Liver (tissue), 9 donors: Measurements from ENCODE around the gene DHRSX. TPM values are rescaled to one million over a fixed set of nuclear protein-coding genes. Genes with fewer than 3 reads are reported as not detected.

Experiments
- DNase-seq: peaks from one replicate; pipeline ENCODE4 v3.0.0-alpha.2; 2017; ENCODE audit warnings: low spot score
- H3K27ac ChIP-seq, 2 donors: one replicate each; pipeline ENCODE4 v1.7.0; 2013; ENCODE audit warnings: inconsistent platforms in 2 of 2, low read length in 2 of 2, control low read depth in 1 of 2, low read depth in 1 of 2, mild to moderate bottlenecking in 1 of 2
- H3K27me3 ChIP-seq, 4 donors: one replicate each; pipeline versions ENCODE4 v1.6.1 to v1.7.0; 2013; ENCODE audit warnings: low read length in 3 of 4, inconsistent platforms in 1 of 4, mild to moderate bottlenecking in 1 of 4, moderate library complexity in 1 of 4; ENCODE audit not compliant: control insufficient read depth in 4 of 4, insufficient read depth in 4 of 4
- H3K36me3 ChIP-seq, 4 donors: one replicate each; pipeline versions ENCODE4 v1.6.1 to v1.7.0; 2013; ENCODE audit warnings: low read length in 3 of 4, mild to moderate bottlenecking in 3 of 4, low read depth in 1 of 4, moderate library complexity in 1 of 4; ENCODE audit not compliant: control insufficient read depth in 4 of 4, insufficient read depth in 3 of 4
- H3K4me1 ChIP-seq, 4 donors: one replicate each; pipeline versions ENCODE4 v1.6.1 to v1.7.0; 2013; ENCODE audit warnings: low read length in 3 of 4, mild to moderate bottlenecking in 3 of 4, moderate library complexity in 1 of 4; ENCODE audit not compliant: control insufficient read depth in 4 of 4, insufficient read depth in 4 of 4
- H3K4me3 ChIP-seq, 3 donors: one replicate each; pipeline versions ENCODE4 v1.6.1 to v1.7.0; 2013; ENCODE audit warnings: low read length in 3 of 3, control low read depth in 1 of 3, low read depth in 1 of 3, mild to moderate bottlenecking in 1 of 3
- H3K9ac ChIP-seq, 2 donors: one replicate each; pipeline ENCODE4 v1.7.0; 2013; ENCODE audit warnings: low read length in 2 of 2, mild to moderate bottlenecking in 2 of 2, moderate library complexity in 2 of 2, control low read depth in 1 of 2, low read depth in 1 of 2
- H3K9me3 ChIP-seq, 4 donors: one replicate each; pipeline versions ENCODE4 v1.6.1 to v1.7.0; 2013; ENCODE audit warnings: low read length in 3 of 4; ENCODE audit not compliant: control insufficient read depth in 4 of 4
- ATF3 ChIP-seq: IDR thresholded peaks from 2 replicates; pipeline ENCODE4 v1.6.1; 2016; ENCODE audit warnings: antibody characterized with exemption
- EGR1 ChIP-seq, 2 donors: IDR thresholded peaks; 2 replicates each; pipeline ENCODE4 v1.6.1; 2016 to 2018; ENCODE audit warnings: antibody characterized with exemption in 2 of 2, low read depth in 2 of 2
- FOXA1 ChIP-seq: IDR thresholded peaks from 2 replicates; pipeline ENCODE4 v1.6.1; 2016; ENCODE audit warnings: antibody characterized with exemption
- FOXA2 ChIP-seq: IDR thresholded peaks from 2 replicates; pipeline ENCODE4 v1.6.1; 2016; ENCODE audit warnings: antibody characterized with exemption
- GABPA ChIP-seq, 2 donors: IDR thresholded peaks in 1 of 2; conservative IDR thresholded peaks in 1 of 2; 2 replicates each; pipeline ENCODE4 v1.6.1; 2016; ENCODE audit warnings: antibody characterized with exemption in 2 of 2, mild to moderate bottlenecking in 1 of 2, moderate library complexity in 1 of 2
- HNF4A ChIP-seq, 2 donors: conservative IDR thresholded peaks; 2 replicates each; pipeline ENCODE4 v1.6.1; 2016; ENCODE audit warnings: antibody characterized with exemption in 2 of 2, mild to moderate bottlenecking in 2 of 2
- HNF4G ChIP-seq: IDR thresholded peaks from 2 replicates; pipeline ENCODE4 v1.6.1; 2016; ENCODE audit warnings: antibody characterized with exemption
- JUND ChIP-seq, 2 donors: IDR thresholded peaks; 2 replicates each; pipeline ENCODE4 v1.6.1; 2016; ENCODE audit warnings: antibody characterized with exemption in 2 of 2
- NR2F2 ChIP-seq: IDR thresholded peaks from 2 replicates; pipeline ENCODE4 v1.6.1; 2016; ENCODE audit warnings: antibody characterized with exemption
- RAD21 ChIP-seq, 2 donors: IDR thresholded peaks; 2 replicates each; pipeline ENCODE4 v1.6.1; 2016; ENCODE audit warnings: antibody characterized with exemption in 2 of 2, mild to moderate bottlenecking in 2 of 2
- RXRA ChIP-seq, 2 donors: IDR thresholded peaks; 2 replicates each; pipeline ENCODE4 v1.6.1; 2017 to 2018; ENCODE audit warnings: antibody characterized with exemption in 2 of 2, mild to moderate bottlenecking in 1 of 2
- SP1 ChIP-seq: IDR thresholded peaks from 2 replicates; pipeline ENCODE4 v1.6.1; 2018; ENCODE audit warnings: antibody characterized with exemption, mild to moderate bottlenecking
- TAF1 ChIP-seq: conservative IDR thresholded peaks from 2 replicates; pipeline ENCODE4 v1.6.1; 2016; ENCODE audit warnings: antibody characterized with exemption, mild to moderate bottlenecking
- YY1 ChIP-seq: IDR thresholded peaks from 2 replicates; pipeline ENCODE4 v1.6.1; 2016; ENCODE audit warnings: antibody characterized with exemption, mild to moderate bottlenecking
- ZBTB33 ChIP-seq: IDR thresholded peaks from 2 replicates; pipeline ENCODE4 v1.6.1; 2016; ENCODE audit warnings: antibody characterized with exemption
- WGBS: extraction: QIAGEN DNeasy Blood & Tissue Kit; methylation state at CpG from one replicate; pipeline ENCODE4 v1.1.7; 2013; 5-methylcytosine and 5-hydroxymethylcytosine counted together
- polyA plus RNA-seq, 2 donors: library from polyadenylated mRNA; stranded (reverse) in 1 of 2; unstranded in 1 of 2; fragments of 200-250 nt in 1 of 2; fragments of >200 nt in 1 of 2; fragmentation: Nextera tagmentation in 1 of 2; extraction: Ambion mirVana in 1 of 2; gene quantifications; one replicate each; pipeline versions ENCODE4 v1.2.1 to v1.2.3, GENCODE V29; 2013 to 2015
- total RNA-seq, 2 donors: library from RNA; depleted of rRNA; stranded (reverse); fragments of >200 nt; gene quantifications; one replicate each; pipeline ENCODE4 v1.2.3, GENCODE V29; 2014
- TF ChIP-seq, protein P1 (sequence below): IDR thresholded peaks from 2 replicates; pipeline ENCODE4 v1.6.1; 2016; ENCODE audit warnings: antibody characterized with exemption
- TF ChIP-seq, protein P2 (sequence below): fragments of 150-350 bp; IDR thresholded peaks from 2 replicates; pipeline ENCODE4 v1.5.1; 2017; ENCODE audit warnings: improper control_type of control experiment, low read depth, low read length; ENCODE audit not compliant: missing input control
- TF ChIP-seq, protein P3 (sequence below): IDR thresholded peaks from 2 replicates; pipeline ENCODE4 v1.6.1; 2016; ENCODE audit warnings: antibody characterized with exemption, mild to moderate bottlenecking
- donor health status: healthy.
- donor health status: healthy.
- donor health status: healthy.
- donor health status: healthy.
- donor health status: healthy.

DHRSX gene
- total and polyA plus RNA-seq, 4 donors = 17.2 to 35.2 (median 23.3) TPM

- DNase-seq = no peak
- WGBS = 95% methylated on average over 22 of the region's 22 CpGs
Measured at GRCh38 chrX:2490634-2491033, 10.1 kb downstream of the DHRSX start.

More at GRCh38 chrX:2490634-2491033, 10.1 kb downstream of the DHRSX start:
- Histone ChIP-seq H3K27me3 (no peaks in the 10 kb centered on the region), H3K4me3 (no peak overlapping the region), H3K4me1 (peaks cover 0 to 3% (median 0%) of the 10 kb centered on the region in 4 donors), H3K9me3 (no peaks in the 10 kb centered on the region), H3K27ac (no peak overlapping the region), H3K36me3 (peaks cover 21 to 42% (median 32%) of the 10 kb centered on the region in 4 donors), H3K9ac (no peak overlapping the region)
- TF ChIP-seq SP1 (no peak), JUND (IDR thresholded peaks at IDR 0.05) (no peak), RAD21 (IDR thresholded peaks at IDR 0.05) (no peak), ZBTB33 (no peak), ATF3 (no peak), GABPA (IDR thresholded peaks at IDR 0.05 in 1 of 2, conservative IDR thresholded peaks at IDR 0.05 in 1 of 2) (no peak), FOXA2 (no peak), HNF4G (no peak), NR2F2 (no peak), RXRA (IDR thresholded peaks at IDR 0.05) (no peak), FOXA1 (no peak), TAF1 (no peak), HNF4A (conservative IDR thresholded peaks at IDR 0.05) (no peak), YY1 (no peak), EGR1 (IDR thresholded peaks at IDR 0.05; ENCODE audit: low read depth in 2 of 2) (no peak)
- TF ChIP-seq, protein P1, sequence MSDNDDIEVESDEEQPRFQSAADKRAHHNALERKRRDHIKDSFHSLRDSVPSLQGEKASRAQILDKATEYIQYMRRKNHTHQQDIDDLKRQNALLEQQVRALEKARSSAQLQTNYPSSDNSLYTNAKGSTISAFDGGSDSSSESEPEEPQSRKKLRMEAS = no peak
- TF ChIP-seq, protein P2, sequence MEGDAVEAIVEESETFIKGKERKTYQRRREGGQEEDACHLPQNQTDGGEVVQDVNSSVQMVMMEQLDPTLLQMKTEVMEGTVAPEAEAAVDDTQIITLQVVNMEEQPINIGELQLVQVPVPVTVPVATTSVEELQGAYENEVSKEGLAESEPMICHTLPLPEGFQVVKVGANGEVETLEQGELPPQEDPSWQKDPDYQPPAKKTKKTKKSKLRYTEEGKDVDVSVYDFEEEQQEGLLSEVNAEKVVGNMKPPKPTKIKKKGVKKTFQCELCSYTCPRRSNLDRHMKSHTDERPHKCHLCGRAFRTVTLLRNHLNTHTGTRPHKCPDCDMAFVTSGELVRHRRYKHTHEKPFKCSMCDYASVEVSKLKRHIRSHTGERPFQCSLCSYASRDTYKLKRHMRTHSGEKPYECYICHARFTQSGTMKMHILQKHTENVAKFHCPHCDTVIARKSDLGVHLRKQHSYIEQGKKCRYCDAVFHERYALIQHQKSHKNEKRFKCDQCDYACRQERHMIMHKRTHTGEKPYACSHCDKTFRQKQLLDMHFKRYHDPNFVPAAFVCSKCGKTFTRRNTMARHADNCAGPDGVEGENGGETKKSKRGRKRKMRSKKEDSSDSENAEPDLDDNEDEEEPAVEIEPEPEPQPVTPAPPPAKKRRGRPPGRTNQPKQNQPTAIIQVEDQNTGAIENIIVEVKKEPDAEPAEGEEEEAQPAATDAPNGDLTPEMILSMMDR = no peak
- TF ChIP-seq, protein P3, sequence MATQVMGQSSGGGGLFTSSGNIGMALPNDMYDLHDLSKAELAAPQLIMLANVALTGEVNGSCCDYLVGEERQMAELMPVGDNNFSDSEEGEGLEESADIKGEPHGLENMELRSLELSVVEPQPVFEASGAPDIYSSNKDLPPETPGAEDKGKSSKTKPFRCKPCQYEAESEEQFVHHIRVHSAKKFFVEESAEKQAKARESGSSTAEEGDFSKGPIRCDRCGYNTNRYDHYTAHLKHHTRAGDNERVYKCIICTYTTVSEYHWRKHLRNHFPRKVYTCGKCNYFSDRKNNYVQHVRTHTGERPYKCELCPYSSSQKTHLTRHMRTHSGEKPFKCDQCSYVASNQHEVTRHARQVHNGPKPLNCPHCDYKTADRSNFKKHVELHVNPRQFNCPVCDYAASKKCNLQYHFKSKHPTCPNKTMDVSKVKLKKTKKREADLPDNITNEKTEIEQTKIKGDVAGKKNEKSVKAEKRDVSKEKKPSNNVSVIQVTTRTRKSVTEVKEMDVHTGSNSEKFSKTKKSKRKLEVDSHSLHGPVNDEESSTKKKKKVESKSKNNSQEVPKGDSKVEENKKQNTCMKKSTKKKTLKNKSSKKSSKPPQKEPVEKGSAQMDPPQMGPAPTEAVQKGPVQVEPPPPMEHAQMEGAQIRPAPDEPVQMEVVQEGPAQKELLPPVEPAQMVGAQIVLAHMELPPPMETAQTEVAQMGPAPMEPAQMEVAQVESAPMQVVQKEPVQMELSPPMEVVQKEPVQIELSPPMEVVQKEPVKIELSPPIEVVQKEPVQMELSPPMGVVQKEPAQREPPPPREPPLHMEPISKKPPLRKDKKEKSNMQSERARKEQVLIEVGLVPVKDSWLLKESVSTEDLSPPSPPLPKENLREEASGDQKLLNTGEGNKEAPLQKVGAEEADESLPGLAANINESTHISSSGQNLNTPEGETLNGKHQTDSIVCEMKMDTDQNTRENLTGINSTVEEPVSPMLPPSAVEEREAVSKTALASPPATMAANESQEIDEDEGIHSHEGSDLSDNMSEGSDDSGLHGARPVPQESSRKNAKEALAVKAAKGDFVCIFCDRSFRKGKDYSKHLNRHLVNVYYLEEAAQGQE = no peak
